Uterus (tissue), 2 donors: Measurements from ENCODE around the gene CUL4B.

Experiments used
- CTCF ChIP-seq, 4 experiments: fragments of 200-600 bp in 2 of 4; fragments of 450-650 bp in 2 of 4; sonication (generic) in 2 of 4; IDR thresholded peaks; one replicate each; pipeline ENCODE4 v1.5.1; 2016 to 2019; ENCODE audit warnings: antibody characterized with exemption in 4 of 4, mild to moderate bottlenecking in 2 of 4, moderate library complexity in 1 of 4
- POLR2A ChIP-seq, 2 donors: fragments of 450-650 bp; IDR thresholded peaks; one replicate each; pipeline ENCODE4 v1.6.1; 2016; ENCODE audit warnings: antibody characterized with exemption in 2 of 2, mild to moderate bottlenecking in 1 of 2, moderate library complexity in 1 of 2

GRCh38 chrX:120556251-120556650 is 4.5 kb downstream of the CUL4B start:
- TF ChIP-seq CTCF (IDR thresholded peaks at IDR 0.05) (no peak), POLR2A (IDR thresholded peaks at IDR 0.05) (no peak)
